A549 treated with CpdA at 1 μM for 4 hours (cell line): ENCODE measurements around the gene ABCB1. TPM values are rescaled to one million over a fixed set of nuclear protein-coding genes. Genes with fewer than 3 reads are reported as not detected.

Experiments used
- total RNA-seq: library from RNA; stranded (reverse); fragments of 200-300 nt; extraction: Qiagen RNA extraction; gene quantifications from 5 replicates; pipeline ENCODE4 v1.2.3, GENCODE V29; 2022; ENCODE audit warnings: low read depth

The ABCB1 gene
- 0.08 to 0.18 TPM (median 0.15 TPM) in 3 of 5 replicates, not detected in the others for total RNA-seq

GRCh38 chr7:87600130-87601124 lies at the start of gene ABCB1:
Gene ABCB1 (minus strand): TSS chr7:87600884. CDS start chr7:87600184, 700 bp downstream.

DNA sequence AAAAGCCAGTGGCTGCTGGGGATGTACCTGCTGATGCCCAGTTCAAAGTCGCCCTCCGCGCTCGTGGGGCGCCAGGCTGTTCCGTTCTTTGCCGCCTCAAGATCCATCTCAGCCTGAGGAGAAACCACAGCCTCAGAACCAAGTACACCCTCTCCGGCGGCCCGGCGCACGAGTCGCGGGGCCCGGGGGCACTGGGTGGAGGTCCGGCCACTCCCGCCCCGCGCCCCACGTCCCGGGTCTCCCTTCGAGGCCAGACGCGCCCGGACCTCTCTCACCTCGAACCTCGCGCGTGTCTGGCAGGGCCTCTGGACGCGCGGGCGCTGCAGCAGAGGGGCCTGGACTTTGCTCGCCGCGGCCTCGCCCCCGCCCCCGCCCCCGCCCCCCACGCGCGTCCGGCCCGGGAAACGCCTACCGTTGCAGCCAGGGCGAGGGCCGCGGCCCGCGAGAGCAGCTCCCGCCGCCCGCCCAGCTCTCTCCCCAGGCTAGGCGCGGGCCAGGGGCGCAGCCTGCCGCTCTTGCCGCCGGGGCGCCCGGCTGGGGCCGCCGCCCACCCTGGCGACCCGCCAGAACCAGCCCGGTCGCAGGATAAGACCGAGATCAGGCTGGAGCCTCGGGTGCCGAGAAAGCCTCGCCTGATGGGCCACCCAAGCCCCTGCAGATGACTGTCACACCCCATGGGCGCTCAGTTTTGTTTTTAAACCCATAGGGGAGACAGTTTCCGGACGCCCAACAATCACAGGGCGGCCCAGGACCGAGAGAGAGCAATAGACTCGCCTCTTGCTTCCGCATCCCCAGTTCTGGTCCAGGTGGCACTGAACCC lies 125.1 kb downstream of the ABCB1 start, which contains the start of gene ABCB4:
TSS of gene ABCB4 (minus strand) at position 322 of the 820 bp plus-strand sequence. CDS start at position 107, 215 bp downstream.

Other genes starting within 250 kb of the ABCB1 start
- gene ABCB4, start 125.2 kb downstream of the ABCB1 start, total RNA-seq = 0.03 to 0.17 TPM in 2 of 5 replicates, not detected in the others
- gene RUNDC3B, start 27.5 kb upstream of the ABCB1 start, total RNA-seq = 0.01 TPM in 1 of 5 replicates, not detected in the others